CD1c-positive myeloid dendritic cell (primary cell): Measurements from ENCODE around the gene MAPKBP1.

ENCODE experiments used
- DNase-seq: peaks from one replicate; pipeline ENCODE4 v3.0.0-alpha.2; 2016; ENCODE audit errors: extremely low spot score

MAPKBP1 gene

GRCh38 chr15:41788262-41788661 lies 14.0 kb downstream of the MAPKBP1 start:
- DNase-seq, result no peak

- no peak for DNase-seq
Observed at GRCh38 chr15:41789236-41789635, 15.0 kb downstream of the MAPKBP1 start.

- no peak for DNase-seq
Observed at GRCh38 chr15:41789662-41790061, 15.4 kb downstream of the MAPKBP1 start.

GRCh38 chr15:41790169-41790568 lies 15.9 kb downstream of the MAPKBP1 start:
- no peak for DNase-seq

GRCh38 chr15:41790756-41791546 lies 16.7 kb downstream of the MAPKBP1 start:
- no peak for DNase-seq

- DNase-seq, result no peak
Observed at GRCh38 chr15:41791547-41791937, 17.3 kb downstream of the MAPKBP1 start.

- no peak for DNase-seq
Observed at GRCh38 chr15:41792000-41792637, 17.8 kb downstream of the MAPKBP1 start.

GRCh38 chr15:41794081-41794480 lies 19.8 kb downstream of the MAPKBP1 start:
- no peak for DNase-seq

GRCh38 chr15:41795996-41796856 lies 21.9 kb downstream of the MAPKBP1 start:
- no peak for DNase-seq

- no peak for DNase-seq
Observed at GRCh38 chr15:41797201-41797944, 23.1 kb downstream of the MAPKBP1 start.

- no peak for DNase-seq
Observed at GRCh38 chr15:41798607-41799487, 24.6 kb downstream of the MAPKBP1 start.

GRCh38 chr15:41799488-41799805 lies 25.2 kb downstream of the MAPKBP1 start:
- DNase-seq, result no peak

GRCh38 chr15:41801185-41801584 lies 26.9 kb downstream of the MAPKBP1 start:
- DNase-seq, result no peak

- no peak for DNase-seq
Observed at GRCh38 chr15:41801850-41802455, 27.7 kb downstream of the MAPKBP1 start.

- DNase-seq, result no peak
Observed at GRCh38 chr15:41804361-41804760, 30.1 kb downstream of the MAPKBP1 start.

- no peak for DNase-seq
Observed at GRCh38 chr15:41804916-41805666, 30.8 kb downstream of the MAPKBP1 start.

- DNase-seq, result no peak
Observed at GRCh38 chr15:41805711-41806110, 31.4 kb downstream of the MAPKBP1 start.

GRCh38 chr15:41806291-41807181 lies 32.3 kb downstream of the MAPKBP1 start:
- DNase-seq, result no peak

GRCh38 chr15:41809121-41809520 lies 34.8 kb downstream of the MAPKBP1 start:
- DNase-seq, result no peak
